ENCODE data around the gene PACSIN2.

- no peak for TF ChIP-seq POLR2AphosphoS5 (IDR thresholded peaks at IDR 0.05)
- no peak for TF ChIP-seq POLR2A (IDR thresholded peaks at IDR 0.05)
- TF ChIP-seq, protein P1, sequence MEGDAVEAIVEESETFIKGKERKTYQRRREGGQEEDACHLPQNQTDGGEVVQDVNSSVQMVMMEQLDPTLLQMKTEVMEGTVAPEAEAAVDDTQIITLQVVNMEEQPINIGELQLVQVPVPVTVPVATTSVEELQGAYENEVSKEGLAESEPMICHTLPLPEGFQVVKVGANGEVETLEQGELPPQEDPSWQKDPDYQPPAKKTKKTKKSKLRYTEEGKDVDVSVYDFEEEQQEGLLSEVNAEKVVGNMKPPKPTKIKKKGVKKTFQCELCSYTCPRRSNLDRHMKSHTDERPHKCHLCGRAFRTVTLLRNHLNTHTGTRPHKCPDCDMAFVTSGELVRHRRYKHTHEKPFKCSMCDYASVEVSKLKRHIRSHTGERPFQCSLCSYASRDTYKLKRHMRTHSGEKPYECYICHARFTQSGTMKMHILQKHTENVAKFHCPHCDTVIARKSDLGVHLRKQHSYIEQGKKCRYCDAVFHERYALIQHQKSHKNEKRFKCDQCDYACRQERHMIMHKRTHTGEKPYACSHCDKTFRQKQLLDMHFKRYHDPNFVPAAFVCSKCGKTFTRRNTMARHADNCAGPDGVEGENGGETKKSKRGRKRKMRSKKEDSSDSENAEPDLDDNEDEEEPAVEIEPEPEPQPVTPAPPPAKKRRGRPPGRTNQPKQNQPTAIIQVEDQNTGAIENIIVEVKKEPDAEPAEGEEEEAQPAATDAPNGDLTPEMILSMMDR (IDR thresholded peaks at IDR 0.05) = no peak
Observed at GRCh38 chr22:42869888-42870480, 145.0 kb downstream of the PACSIN2 start.
